HepG2 (cell line): ENCODE measurements around the gene WEE1. TPM values are rescaled to one million over a fixed set of nuclear protein-coding genes. Genes with fewer than 3 reads are reported as not detected.
A peak's percentile ranks its signal among the peaks of the same experiment; 100 is the strongest.

Experiments used
- ATAC-seq: fragments of 200-7000 bp; cut with Tn5 transposase; 3 replicates; pipeline ENCODE4 v1.9.1; 2020; ENCODE audit warnings: mild to moderate bottlenecking, moderate library complexity
- BruUV-seq: library from RNA; stranded (reverse); fragments of 400-500 nt; replicated peaks from 2 replicates; lab custom pipeline; 2021; lab: Mats Ljungman, UMichigan
- CTCF ChIA-PET: fragments of 300-600 bp; formaldehyde crosslinking; extraction: SDS; loops from one replicate; lab custom pipeline; 2021; ENCODE audit warnings: low total read pairs, inconsistent platforms, low intra/inter-chr PET ratio; lab: Yijun Ruan, JAX
- POLR2A ChIA-PET: fragments of 350-600 bp; sonication (Branson Sonifier 250); formaldehyde crosslinking; loops from one replicate; lab custom pipeline; 2020; ENCODE audit warnings: antibody characterized with exemption, inconsistent platforms; lab: Yijun Ruan, JAX
- DNase-seq: peaks from one replicate; pipeline ENCODE4 v3.0.0-alpha.2; 2015; ENCODE audit warnings: low spot score
- FAIRE-seq: peaks from 3 replicates; lab custom pipeline; 2011; peaks lifted over from hg19 to GRCh38; lab: Jason Lieb, UNC
- H2AFZ ChIP-seq: one replicate; pipeline ENCODE4 v1.6.1; 2011; ENCODE audit warnings: low read length, inconsistent platforms
- H3K27ac ChIP-seq: fragments of 300-600 bp; 3 replicates; pipeline ENCODE4 v1.8.0; 2011; ENCODE audit warnings: mixed run types, mild to moderate bottlenecking, mixed read lengths, low read length, inconsistent platforms; ENCODE audit not compliant: insufficient read depth; ENCODE audit errors: extremely low read length
- H3K27me3 ChIP-seq, 2 experiments: fragments of 200-600 bp in 1 of 2; 2 replicates in 1 of 2; 3 replicates in 1 of 2; pipeline versions ENCODE4 v1.6.0 to v1.8.0; 2011; ENCODE audit warnings: low read length in 2 of 2, mild to moderate bottlenecking in 2 of 2, moderate library complexity in 2 of 2, inconsistent platforms in 1 of 2; ENCODE audit not compliant: insufficient read depth in 2 of 2, control insufficient read depth in 1 of 2
- H3K36me3 ChIP-seq, 2 experiments: fragments of 200-600 bp in 1 of 2; replicated peaks in 1 of 2; 2 replicates in 1 of 2; 3 replicates in 1 of 2; pipeline versions ENCODE4 v1.5.1 to v1.8.0; 2011; ENCODE audit warnings: low read length in 2 of 2, inconsistent platforms in 1 of 2; ENCODE audit not compliant: insufficient read depth in 2 of 2, control insufficient read depth in 1 of 2
- H3K4me1 ChIP-seq: 2 replicates; pipeline ENCODE4 v1.5.1; 2012; ENCODE audit warnings: low read length, inconsistent platforms; ENCODE audit not compliant: insufficient read depth
- H3K4me2 ChIP-seq: 2 replicates; pipeline ENCODE4 v1.6.0; 2011; ENCODE audit warnings: low read depth, low read length, inconsistent platforms
- H3K4me3 ChIP-seq, 3 experiments: fragments of 200-600 bp in 1 of 3; sonication (generic), shearing (Covaris generic) in 1 of 3; replicated peaks in 1 of 3; 2 replicates each; pipeline ENCODE4 v1.5.1; 2011 to 2016; ENCODE audit warnings: low read length in 3 of 3, inconsistent platforms in 2 of 3, low read depth in 2 of 3, mild to moderate bottlenecking in 2 of 3, control low read depth in 1 of 3, mixed read lengths in 1 of 3; ENCODE audit not compliant: insufficient read depth in 1 of 3
- H3K79me2 ChIP-seq: one replicate; pipeline ENCODE4 v1.6.1; 2011; ENCODE audit warnings: low read length, inconsistent platforms; ENCODE audit not compliant: insufficient read depth
- H3K9ac ChIP-seq: 2 replicates; pipeline ENCODE4 v1.6.0; 2011; ENCODE audit warnings: mild to moderate bottlenecking, low read depth, low read length, inconsistent platforms; ENCODE audit not compliant: insufficient read depth
- H3K9me3 ChIP-seq: 2 replicates; pipeline ENCODE4 v1.5.1; 2012; ENCODE audit warnings: mild to moderate bottlenecking, low read length
- H4K20me1 ChIP-seq: 2 replicates; pipeline ENCODE4 v1.6.0; 2011; ENCODE audit warnings: inconsistent platforms, mild to moderate bottlenecking, low read length, moderate library complexity; ENCODE audit not compliant: insufficient read depth
- ARHGAP35 ChIP-seq: sonication (generic); formaldehyde crosslinking; IDR thresholded peaks from 2 replicates; pipeline ENCODE4 v1.9.0; 2022; ENCODE audit warnings: mild to moderate bottlenecking, inconsistent platforms, moderate library complexity, missing genetic modification reagents, borderline replicate concordance
- BHLHE40 ChIP-seq: IDR thresholded peaks from 2 replicates; pipeline ENCODE4 v1.6.1; 2011; ENCODE audit warnings: low read length, improper control_type of control experiment
- CSRNP1 ChIP-seq: sonication (generic); formaldehyde crosslinking; IDR thresholded peaks from 2 replicates; pipeline ENCODE4 v1.8.1; 2023; ENCODE audit warnings: mild to moderate bottlenecking, missing genetic modification reagents
- ERF ChIP-seq: IDR thresholded peaks from 2 replicates; pipeline ENCODE4 v1.6.1; 2018; ENCODE audit warnings: missing biosample characterization, missing genetic modification reagents
- KDM5A ChIP-seq: fragments of 200-600 bp; sonication (generic); IDR thresholded peaks from 2 replicates; pipeline ENCODE4 v1.7.0; 2018; ENCODE audit warnings: antibody characterized with exemption, mild to moderate bottlenecking, low read length, borderline replicate concordance
- NFIB ChIP-seq: sonication (generic); formaldehyde crosslinking; IDR thresholded peaks from 2 replicates; pipeline ENCODE4 v1.9.0; 2021; ENCODE audit warnings: missing genetic modification reagents, mild to moderate bottlenecking, borderline replicate concordance
- PCBP1 ChIP-seq: fragments of 200-400 bp; formaldehyde crosslinking; IDR thresholded peaks from 2 replicates; pipeline ENCODE4 v1.6.1; 2017; ENCODE audit warnings: mild to moderate bottlenecking, low read depth, low read length, borderline replicate concordance
- RCOR2 ChIP-seq: IDR thresholded peaks from 2 replicates; pipeline ENCODE4 v1.6.1; 2016; ENCODE audit warnings: missing biosample characterization, missing genetic modification reagents
- ZBTB49 ChIP-seq: sonication (generic); formaldehyde crosslinking; IDR thresholded peaks from 2 replicates; pipeline ENCODE4 v1.4.0; 2020; ENCODE audit warnings: missing genetic modification reagents, borderline replicate concordance
- ZNF280D ChIP-seq: sonication (generic); formaldehyde crosslinking; IDR thresholded peaks from 2 replicates; pipeline ENCODE4 v1.5.1; 2020; ENCODE audit warnings: mild to moderate bottlenecking, missing genetic modification reagents
- WGBS: methylation state at CpG from one replicate; pipeline ENCODE4 v1.1.6; 2017; ENCODE audit warnings: low lambda C conversion rate; 5-methylcytosine and 5-hydroxymethylcytosine counted together
- in situ Hi-C: cut with HindIII; loops from 2 replicates; pipeline ENCODE4 v1.10.0; 2017; ENCODE audit warnings: low pct_unique_long_range_greater_than_20kb; ENCODE audit not compliant: extremely low pct_ligation_motif_present
- intact Hi-C: fragments of 100-400 bp; cut with micrococcal nuclease; formaldehyde crosslinking; loops from one replicate; pipeline ENCODE4 v1.10.0; 2022; ENCODE audit not compliant: unreplicated experiment
- polyA plus RNA-seq, 8 experiments: library from polyadenylated mRNA; depleted of rRNA in 3 of 8; stranded (reverse) in 7 of 8; unstranded in 1 of 8; fragments of >200 nt; fragmentation: Illumina TruSeq in 4 of 8; extraction: Trizol in 4 of 8; gene quantifications; 2 replicates each; pipeline versions ENCODE4 v1.2.1 to v1.2.3, GENCODE V29; 2011 to 2016; ENCODE audit warnings: low read depth in 4 of 8, missing spikeins in 1 of 8, mixed read lengths in 1 of 8; ENCODE audit not compliant: insufficient read depth in 1 of 8
- total RNA-seq, 5 experiments: library from RNA; depleted of rRNA; stranded (reverse); fragments of >200 nt; fragmentation: Illumina TruSeq; extraction: Trizol; gene quantifications; 2 replicates each; pipeline ENCODE4 v1.2.3, GENCODE V29; 2016; ENCODE audit warnings: low read depth in 1 of 5
- TF ChIP-seq, protein P1 (sequence below): IDR thresholded peaks from 2 replicates; pipeline ENCODE4 v1.6.1; 2018; ENCODE audit warnings: missing genetic modification reagents
- TF ChIP-seq, protein P2 (sequence below): sonication (generic); formaldehyde crosslinking; IDR thresholded peaks from 2 replicates; pipeline ENCODE4 v1.5.0; 2020; ENCODE audit warnings: mild to moderate bottlenecking, missing genetic modification reagents

Gene WEE1
- total and polyA plus RNA-seq, 2 of the 13 experiments (the other 11 are each of a cell fraction or from before 2014, with no cell fraction given), result 31.4 to 63.7 TPM

- Histone ChIP-seq H3K9me3 (no peaks in the 10 kb centered on the region), H3K4me1 (peaks cover 12% of the 10 kb centered on the region; the same call in 1 of the 2 replicates), H3K27me3 (no peaks in the 10 kb centered on the region), H3K36me3 (no peaks in the 10 kb centered on the region), H3K79me2 (no peaks in the 10 kb centered on the region), H3K9ac (no peak overlapping the region), H3K4me3 (no peak overlapping the region), H2AFZ (no peak overlapping the region), H3K27ac (no peak overlapping the region), H4K20me1 (no peaks in the 10 kb centered on the region), H3K4me2 (peak overlapping the region; percentile 61; the same call in 1 of the 2 replicates)
- ChIA-PET CTCF (no interaction called here), POLR2A (interaction anchor here (1.1 to 1.8 kb wide), 4 partner anchors 13 to 140 kb away, joined by 3 to 7 read pairs (median 4); partner anchors contain the start of genes WEE1 and ZNF143)
- DNase-seq (no peak), ATAC-seq (peak; percentile 17; the same call in 1 of the 3 replicates), FAIRE-seq (no peak)
- in situ Hi-C loops (no loop called here), intact Hi-C loops (no loop called here)
- WGBS, result 64% methylated on average over 4 of the region's 4 CpGs
- no TSS peak for BruUV-seq
- no peak for TF ChIP-seq ZBTB49 (CRISPR knock-in tag)
- TF ChIP-seq CSRNP1 (CRISPR knock-in tag), result no peak
- TF ChIP-seq, protein P1, sequence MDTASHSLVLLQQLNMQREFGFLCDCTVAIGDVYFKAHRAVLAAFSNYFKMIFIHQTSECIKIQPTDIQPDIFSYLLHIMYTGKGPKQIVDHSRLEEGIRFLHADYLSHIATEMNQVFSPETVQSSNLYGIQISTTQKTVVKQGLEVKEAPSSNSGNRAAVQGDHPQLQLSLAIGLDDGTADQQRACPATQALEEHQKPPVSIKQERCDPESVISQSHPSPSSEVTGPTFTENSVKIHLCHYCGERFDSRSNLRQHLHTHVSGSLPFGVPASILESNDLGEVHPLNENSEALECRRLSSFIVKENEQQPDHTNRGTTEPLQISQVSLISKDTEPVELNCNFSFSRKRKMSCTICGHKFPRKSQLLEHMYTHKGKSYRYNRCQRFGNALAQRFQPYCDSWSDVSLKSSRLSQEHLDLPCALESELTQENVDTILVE (CRISPR knock-in tag), result no peak
- no peak for TF ChIP-seq ERF (CRISPR knock-in tag)
- TF ChIP-seq PCBP1, result no peak
- no peak for TF ChIP-seq RCOR2
- TF ChIP-seq, protein P2, sequence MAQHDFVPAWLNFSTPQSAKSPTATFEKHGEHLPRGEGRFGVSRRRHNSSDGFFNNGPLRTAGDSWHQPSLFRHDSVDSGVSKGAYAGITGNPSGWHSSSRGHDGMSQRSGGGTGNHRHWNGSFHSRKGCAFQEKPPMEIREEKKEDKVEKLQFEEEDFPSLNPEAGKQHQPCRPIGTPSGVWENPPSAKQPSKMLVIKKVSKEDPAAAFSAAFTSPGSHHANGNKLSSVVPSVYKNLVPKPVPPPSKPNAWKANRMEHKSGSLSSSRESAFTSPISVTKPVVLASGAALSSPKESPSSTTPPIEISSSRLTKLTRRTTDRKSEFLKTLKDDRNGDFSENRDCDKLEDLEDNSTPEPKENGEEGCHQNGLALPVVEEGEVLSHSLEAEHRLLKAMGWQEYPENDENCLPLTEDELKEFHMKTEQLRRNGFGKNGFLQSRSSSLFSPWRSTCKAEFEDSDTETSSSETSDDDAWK (CRISPR knock-in tag), result no peak
- TF ChIP-seq ZNF280D (CRISPR knock-in tag), result no peak
- TF ChIP-seq BHLHE40, result no peak
- no peak for TF ChIP-seq NFIB (CRISPR knock-in tag)
- TF ChIP-seq KDM5A, result no peak
- no peak for TF ChIP-seq ARHGAP35 (CRISPR knock-in tag)
These were observed 27.2 kb downstream of the WEE1 start for GRCh38 chr11:9600644-9601036.
